Measurements from ENCODE around the gene CNTNAP2. TPM values are rescaled to one million over a fixed set of nuclear protein-coding genes. Genes with fewer than 3 reads are reported as not detected.

CNTNAP2 gene
- total RNA-seq, 8 experiments from 2014 or later: 0.05 to 27.0 (median 15.0) TPM

DNA sequence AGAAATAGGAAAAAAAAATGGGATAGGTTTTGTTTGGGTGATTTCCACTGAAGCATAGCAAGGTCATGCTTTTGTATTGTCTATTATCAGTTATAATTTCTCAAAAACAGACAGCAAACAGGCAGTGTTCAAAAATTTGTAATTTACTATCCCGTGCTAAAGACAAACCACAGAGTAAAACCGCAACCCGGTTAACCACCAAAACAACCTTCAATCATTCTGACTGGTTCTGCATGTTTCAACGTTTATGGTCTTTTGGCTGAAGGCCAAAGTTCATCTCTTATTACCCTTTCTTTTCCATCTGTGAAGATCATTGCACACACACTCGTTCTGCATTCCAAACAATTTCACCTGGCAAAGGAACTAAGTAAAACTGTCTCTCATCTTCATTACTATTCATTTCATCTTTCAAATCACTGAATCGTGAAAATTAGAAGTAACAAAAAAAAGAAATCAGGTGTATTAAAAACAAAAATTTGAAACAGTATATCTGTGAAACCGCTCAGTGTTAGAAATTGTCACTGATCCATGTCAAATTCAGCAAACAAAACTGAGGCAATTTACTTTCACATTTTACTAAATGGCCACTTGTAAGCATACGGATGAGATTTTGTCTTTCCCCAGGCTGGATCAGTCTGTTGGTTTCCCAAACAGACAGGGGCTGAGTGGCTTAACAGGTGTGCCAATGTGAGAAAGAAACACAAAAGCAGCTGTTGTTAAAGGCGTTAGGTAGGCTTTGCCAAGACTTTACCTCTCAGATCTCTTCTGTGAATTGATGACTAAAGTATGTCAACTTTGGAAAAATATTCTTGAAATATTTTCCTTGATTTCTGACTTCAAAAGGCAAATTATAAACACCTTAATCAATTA is 539.6 kb downstream of the CNTNAP2 start:
- WGBS, 10 experiments: 7 to 73% (median 40%) methylated on average over 2 to 9 of the region's 9 CpGs
- Histone ChIP-seq H3K4me3 (no peak overlapping the region), H3K27ac (no peak overlapping the region), H3K4me1 (replicated peaks in 1 of 2) (peaks cover 10 to 25% of the 10 kb centered on the region in 2 donors)
- in situ Hi-C loops (cut with MboI; ENCODE audit: low pct_unique_long_range_greater_than_20kb in 2 of 9, low sequenced_read_pairs in 9 of 9, unreplicated experiment in 9 of 9): no loop called here
- no peak for ATAC-seq (replicated peaks in 6 of 8)

DNA sequence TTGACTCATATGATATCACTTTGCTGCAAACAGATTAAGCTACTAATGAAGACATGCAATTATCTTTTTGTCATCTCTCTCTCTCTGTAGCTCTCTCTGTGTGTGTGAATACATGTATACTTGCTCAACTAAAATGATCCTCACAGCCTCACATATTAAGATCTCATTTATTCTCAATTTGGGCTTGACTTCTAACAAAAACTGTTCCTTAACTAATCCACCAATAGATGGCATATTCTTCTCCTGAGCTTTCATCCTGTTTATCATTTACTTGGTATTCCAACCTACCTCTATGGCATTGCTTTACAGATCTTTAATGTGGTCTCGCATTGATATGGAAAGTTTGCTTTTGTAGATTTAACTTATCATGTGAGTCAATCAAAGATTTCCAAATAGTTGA is 540.4 kb downstream of the CNTNAP2 start:
- no peak overlapping the region for H3K4me3 ChIP-seq
- 0 to 100% (median 80%) methylated on average over 1 of the region's 1 CpG; no CpG with 5 or more reads in 1 of the 10 experiments for WGBS, 10 experiments
- H3K27ac ChIP-seq: no peak overlapping the region
- H3K4me1 ChIP-seq (replicated peaks in 1 of 2): peaks cover 10 to 25% of the 10 kb centered on the region in 2 donors
- no peak for ATAC-seq (replicated peaks in 6 of 8)
- in situ Hi-C loops (cut with MboI; ENCODE audit: low pct_unique_long_range_greater_than_20kb in 2 of 9, low sequenced_read_pairs in 9 of 9, unreplicated experiment in 9 of 9): no loop called here

DNA sequence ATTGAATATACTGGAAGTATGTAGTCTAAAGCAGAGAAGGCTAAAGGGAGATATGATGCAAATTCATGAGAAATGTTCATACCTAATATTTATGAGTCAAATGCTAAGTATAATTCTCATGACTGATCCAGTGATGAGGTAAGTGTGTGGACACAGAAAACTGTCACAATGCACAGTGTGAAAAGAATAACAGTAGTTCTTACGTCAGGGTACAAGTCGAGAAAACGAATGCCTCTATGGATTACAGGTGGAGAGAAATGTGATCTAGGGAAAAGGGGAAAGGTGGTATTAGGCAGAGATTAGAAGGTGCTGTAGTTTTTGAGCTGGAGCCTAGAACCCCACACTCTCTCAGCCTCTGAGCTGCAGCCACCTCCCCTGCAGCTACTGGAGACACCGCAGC is 542.0 kb downstream of the CNTNAP2 start:
- peak in 2 of 8 experiments; percentile 64 to 70 for ATAC-seq (replicated peaks in 6 of 8)
- 0 to 100% (median 40%) methylated on average over 1 to 4 of the region's 4 CpGs; no CpG with 5 or more reads in 1 of the 10 experiments for WGBS, 10 experiments
- in situ Hi-C loops (cut with MboI; ENCODE audit: low pct_unique_long_range_greater_than_20kb in 2 of 9, low sequenced_read_pairs in 9 of 9, unreplicated experiment in 9 of 9): no loop called here
- H3K4me3 ChIP-seq: no peak overlapping the region
- H3K4me1 ChIP-seq (replicated peaks in 1 of 2): peaks cover 4 to 19% of the 10 kb centered on the region in 2 donors
- no peak overlapping the region for H3K27ac ChIP-seq

DNA sequence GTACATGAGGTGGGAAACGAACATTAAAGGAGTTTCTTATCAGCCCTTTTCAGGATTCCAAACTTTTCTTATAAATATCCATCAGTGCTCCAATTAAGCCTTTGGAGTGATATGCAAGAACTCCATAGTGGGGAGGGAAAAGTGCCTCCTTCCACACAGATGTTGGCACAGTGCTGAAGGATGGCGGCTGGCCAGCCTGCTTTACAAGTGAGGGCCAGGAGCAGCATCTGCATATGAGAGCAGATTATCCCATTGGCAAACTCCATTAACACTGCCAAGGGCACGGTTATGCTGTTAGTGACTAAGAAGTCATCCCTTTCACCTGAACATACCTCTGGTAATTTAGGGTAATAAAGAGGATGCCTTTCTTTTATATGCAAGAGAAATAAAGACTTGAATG is 543.1 kb downstream of the CNTNAP2 start:
- WGBS, 10 experiments: 0 to 86% (median 65%) methylated on average over 1 to 3 of the region's 3 CpGs; no CpG with 5 or more reads in 2 of the 10 experiments
- Histone ChIP-seq H3K27ac (no peak overlapping the region), H3K4me3 (no peak overlapping the region), H3K4me1 (replicated peaks in 1 of 2) (peaks cover 0 to 12% of the 10 kb centered on the region in 2 donors)
- ATAC-seq (replicated peaks in 6 of 8): no peak
- in situ Hi-C loops (cut with MboI; ENCODE audit: low pct_unique_long_range_greater_than_20kb in 2 of 9, low sequenced_read_pairs in 9 of 9, unreplicated experiment in 9 of 9): no loop called here

DNA sequence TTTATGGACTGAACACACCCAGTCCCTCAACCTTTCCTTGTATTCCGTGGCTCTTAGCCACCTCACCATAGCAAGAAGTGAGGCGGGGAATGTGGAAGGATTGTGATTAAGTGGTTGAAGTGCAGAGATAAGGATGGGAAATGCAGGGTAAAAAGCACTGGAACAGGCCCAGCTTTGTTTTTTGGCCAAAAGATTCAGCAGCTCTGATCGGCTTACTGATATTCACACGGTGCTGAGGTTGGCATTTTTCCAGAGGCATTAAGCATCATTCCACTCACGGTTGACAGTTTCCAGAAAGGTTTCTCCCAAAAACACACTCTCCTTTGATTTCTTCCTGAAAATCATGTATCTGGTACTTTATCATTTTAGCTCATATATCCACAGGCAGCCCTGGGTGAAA is 544.2 kb downstream of the CNTNAP2 start:
- Histone ChIP-seq H3K4me3 (no peak overlapping the region), H3K27ac (no peak overlapping the region), H3K4me1 (replicated peaks in 1 of 2) (peaks cover 0 to 5% of the 10 kb centered on the region in 2 donors)
- in situ Hi-C loops (cut with MboI; ENCODE audit: low pct_unique_long_range_greater_than_20kb in 2 of 9, low sequenced_read_pairs in 9 of 9, unreplicated experiment in 9 of 9): no loop called here
- no peak for ATAC-seq (replicated peaks in 6 of 8)
- 26 to 100% (median 79%) methylated on average over 1 to 5 of the region's 5 CpGs for WGBS, 10 experiments

DNA sequence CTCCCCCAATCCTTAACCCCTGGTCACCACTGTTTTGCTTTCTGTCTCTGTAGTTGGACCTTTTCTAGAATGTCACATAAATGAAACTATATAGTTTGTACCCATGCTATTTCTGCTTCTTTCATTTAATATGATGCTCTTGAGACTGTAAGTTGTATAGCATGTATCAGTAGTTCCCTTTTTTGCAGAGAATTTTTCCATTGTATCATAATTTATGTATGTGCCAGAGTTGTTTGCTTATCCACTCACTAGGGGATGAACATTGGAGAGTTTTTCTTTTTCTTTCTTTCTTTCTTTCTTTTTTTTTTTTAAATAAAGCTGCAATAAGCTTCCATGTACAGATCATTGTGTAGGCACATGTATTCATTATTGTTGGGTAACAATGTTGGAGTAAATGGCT is 544.8 kb downstream of the CNTNAP2 start:
- Histone ChIP-seq H3K27ac (no peak overlapping the region), H3K4me3 (no peak overlapping the region), H3K4me1 (replicated peaks in 1 of 2) (no peaks in the 10 kb centered on the region)
- in situ Hi-C loops (cut with MboI; ENCODE audit: low pct_unique_long_range_greater_than_20kb in 2 of 9, low sequenced_read_pairs in 9 of 9, unreplicated experiment in 9 of 9): no loop called here
- ATAC-seq (replicated peaks in 6 of 8): no peak

DNA sequence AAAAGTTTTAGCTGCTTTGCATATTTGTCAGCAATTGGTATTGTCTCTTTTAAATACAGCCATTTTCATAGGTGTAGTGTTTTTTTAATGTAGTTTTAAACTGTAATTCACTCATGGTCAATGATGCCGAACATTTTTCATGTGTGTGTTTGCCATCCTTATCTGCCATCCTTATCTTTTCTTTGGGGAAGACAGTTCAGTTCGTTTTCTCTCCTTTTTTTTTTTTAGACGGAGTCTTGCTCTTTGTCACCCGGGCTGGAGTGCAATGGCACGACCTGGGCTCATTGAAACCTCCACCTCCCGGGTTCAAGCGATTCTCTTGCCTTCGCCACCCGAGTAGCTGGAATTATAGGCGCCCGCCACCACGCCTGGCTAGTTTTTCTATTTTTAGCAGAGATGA is 545.3 kb downstream of the CNTNAP2 start:
- WGBS, 10 experiments: 19 to 100% (median 73%) methylated on average over 1 to 12 of the region's 12 CpGs
- Histone ChIP-seq H3K27ac (no peak overlapping the region), H3K4me1 (replicated peaks in 1 of 2) (no peaks in the 10 kb centered on the region), H3K4me3 (no peak overlapping the region)
- ATAC-seq (replicated peaks in 6 of 8): no peak
- in situ Hi-C loops (cut with MboI; ENCODE audit: low pct_unique_long_range_greater_than_20kb in 2 of 9, low sequenced_read_pairs in 9 of 9, unreplicated experiment in 9 of 9): no loop called here

DNA sequence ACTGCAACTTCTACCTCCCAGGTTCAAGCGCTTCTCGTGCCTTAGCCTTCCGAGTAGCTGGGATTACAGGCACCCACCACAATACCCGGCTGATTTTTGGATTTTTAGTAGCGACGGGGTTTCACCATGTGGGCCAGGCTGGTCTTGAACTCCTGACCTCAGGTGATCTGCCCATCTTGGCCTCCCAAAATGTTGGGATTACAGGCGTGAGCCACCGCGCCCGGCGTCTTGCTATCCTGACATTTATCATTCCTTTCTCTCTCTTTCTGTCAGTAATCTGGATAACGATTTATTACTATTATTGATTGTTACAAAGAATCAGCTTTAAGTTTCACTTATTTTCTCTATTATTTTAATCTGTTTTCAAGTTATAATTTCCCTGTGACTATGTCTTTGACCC is 548.4 kb downstream of the CNTNAP2 start:
- no peak for ATAC-seq (replicated peaks in 6 of 8)
- H3K4me1 ChIP-seq (replicated peaks in 1 of 2): no peaks in the 10 kb centered on the region
- no peak overlapping the region for H3K4me3 ChIP-seq
- in situ Hi-C loops (cut with MboI; ENCODE audit: low pct_unique_long_range_greater_than_20kb in 2 of 9, low sequenced_read_pairs in 9 of 9, unreplicated experiment in 9 of 9): no loop called here
- 23 to 100% (median 89%) methylated on average over 1 to 12 of the region's 12 CpGs; no CpG with 5 or more reads in 1 of the 10 experiments for WGBS, 10 experiments
- no peak overlapping the region for H3K27ac ChIP-seq

DNA sequence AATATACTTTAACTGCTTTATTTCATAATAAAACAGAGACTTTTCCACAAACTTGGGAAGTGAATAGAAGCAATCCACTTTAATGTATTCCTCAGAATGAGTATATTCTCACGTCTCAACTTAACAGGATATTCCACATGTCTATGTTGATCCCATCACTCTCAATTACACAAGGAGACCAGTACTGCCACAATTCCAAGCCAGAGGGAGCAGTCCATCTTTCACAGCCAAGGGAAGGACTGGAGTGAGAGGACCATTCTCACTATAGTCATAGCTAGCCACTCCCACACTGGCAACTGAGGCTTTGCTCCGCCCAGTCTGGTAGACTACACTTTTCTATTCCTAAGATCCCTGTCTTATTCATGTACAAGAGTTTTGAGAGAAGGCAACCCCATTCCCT is 553.9 kb downstream of the CNTNAP2 start:
- no peaks in the 10 kb centered on the region for H3K4me1 ChIP-seq (replicated peaks in 1 of 2)
- H3K4me3 ChIP-seq: no peak overlapping the region
- ATAC-seq (replicated peaks in 6 of 8): no peak
- in situ Hi-C loops (cut with MboI; ENCODE audit: low pct_unique_long_range_greater_than_20kb in 2 of 9, low sequenced_read_pairs in 9 of 9, unreplicated experiment in 9 of 9): no loop called here
- WGBS, 10 experiments: 0 to 100% (median 75%) methylated on average over 1 to 2 of the region's 2 CpGs; no CpG with 5 or more reads in 5 of the 10 experiments
- no peak overlapping the region for H3K27ac ChIP-seq

DNA sequence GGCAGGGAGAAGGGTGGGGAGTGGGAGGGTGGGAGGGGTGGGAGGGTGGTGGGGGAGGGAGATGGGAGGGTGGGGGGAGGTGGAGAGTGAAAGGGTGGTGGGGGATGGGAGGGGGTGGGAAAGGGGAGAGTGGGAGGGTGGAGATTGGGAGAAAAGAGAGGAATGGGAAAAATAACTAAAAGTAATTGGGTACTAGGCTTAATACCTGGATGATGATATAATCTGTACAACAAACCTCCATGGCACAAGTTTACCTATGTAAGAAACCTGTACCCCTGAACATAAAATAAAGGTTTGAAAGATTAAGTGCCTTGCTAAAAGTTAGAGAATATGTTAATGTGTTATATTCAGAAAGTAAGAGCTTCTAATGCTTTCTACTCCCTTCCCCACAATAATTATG is 564.9 kb downstream of the CNTNAP2 start:
- in situ Hi-C loops (cut with MboI; ENCODE audit: low pct_unique_long_range_greater_than_20kb in 2 of 9, low sequenced_read_pairs in 9 of 9, unreplicated experiment in 9 of 9): no loop called here
- ATAC-seq (replicated peaks in 6 of 8): no peak
- Histone ChIP-seq H3K4me1 (replicated peaks in 1 of 2) (peaks cover 0 to 7% of the 10 kb centered on the region in 2 donors), H3K4me3 (no peak overlapping the region), H3K27ac (no peak overlapping the region)

DNA sequence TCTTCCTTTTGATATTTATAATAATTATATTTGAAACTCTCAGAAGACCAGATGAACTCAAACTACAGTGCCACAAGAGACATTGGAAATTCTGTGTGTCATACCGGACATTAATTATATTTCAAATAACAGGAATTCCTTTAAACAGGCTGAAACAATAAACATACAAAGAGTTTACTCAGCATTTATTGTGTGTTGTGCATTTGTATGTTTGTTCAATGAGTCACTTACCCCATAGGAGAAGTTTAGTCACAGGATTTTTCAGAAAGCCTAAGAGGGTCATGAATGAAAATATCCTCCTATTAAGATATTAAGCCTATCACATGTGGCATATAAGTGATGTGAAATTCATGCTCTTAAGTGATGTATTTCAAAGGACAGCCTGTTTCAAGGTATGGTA is 566.8 kb downstream of the CNTNAP2 start:
- in situ Hi-C loops (cut with MboI; ENCODE audit: low pct_unique_long_range_greater_than_20kb in 2 of 9, low sequenced_read_pairs in 9 of 9, unreplicated experiment in 9 of 9): no loop called here
- WGBS, 10 experiments: 13 to 100% (median 80%) methylated on average over 1 of the region's 1 CpG; no CpG with 5 or more reads in 3 of the 10 experiments
- Histone ChIP-seq H3K27ac (no peak overlapping the region), H3K4me3 (no peak overlapping the region), H3K4me1 (replicated peaks in 1 of 2) (peaks cover 0 to 16% of the 10 kb centered on the region in 2 donors)
- no peak for ATAC-seq (replicated peaks in 6 of 8)

DNA sequence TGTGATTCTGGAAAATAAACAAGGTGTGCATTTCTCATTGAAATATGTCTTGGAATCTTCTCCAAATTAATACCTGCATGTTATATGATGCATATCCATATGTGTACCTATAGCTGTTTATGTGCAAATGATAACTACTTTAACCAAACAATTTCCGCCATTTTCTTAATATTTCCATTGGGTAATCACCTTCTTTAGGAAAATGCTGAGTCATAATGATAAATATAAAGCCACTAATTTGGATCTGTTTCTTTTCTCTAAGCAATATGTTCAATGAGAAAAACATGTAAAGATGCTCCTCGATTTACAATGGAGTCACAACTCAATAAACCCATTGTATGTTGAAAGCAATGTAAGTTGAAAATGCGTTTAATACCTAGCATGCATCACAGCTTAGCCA is 574.4 kb downstream of the CNTNAP2 start:
- in situ Hi-C loops (cut with MboI; ENCODE audit: low pct_unique_long_range_greater_than_20kb in 2 of 9, low sequenced_read_pairs in 9 of 9, unreplicated experiment in 9 of 9): no loop called here
- 0 to 100% (median 86%) methylated on average over 1 to 3 of the region's 3 CpGs; no CpG with 5 or more reads in 1 of the 10 experiments for WGBS, 10 experiments
- peaks cover 0 to 18% of the 10 kb centered on the region in 2 donors for H3K4me1 ChIP-seq (replicated peaks in 1 of 2)

DNA sequence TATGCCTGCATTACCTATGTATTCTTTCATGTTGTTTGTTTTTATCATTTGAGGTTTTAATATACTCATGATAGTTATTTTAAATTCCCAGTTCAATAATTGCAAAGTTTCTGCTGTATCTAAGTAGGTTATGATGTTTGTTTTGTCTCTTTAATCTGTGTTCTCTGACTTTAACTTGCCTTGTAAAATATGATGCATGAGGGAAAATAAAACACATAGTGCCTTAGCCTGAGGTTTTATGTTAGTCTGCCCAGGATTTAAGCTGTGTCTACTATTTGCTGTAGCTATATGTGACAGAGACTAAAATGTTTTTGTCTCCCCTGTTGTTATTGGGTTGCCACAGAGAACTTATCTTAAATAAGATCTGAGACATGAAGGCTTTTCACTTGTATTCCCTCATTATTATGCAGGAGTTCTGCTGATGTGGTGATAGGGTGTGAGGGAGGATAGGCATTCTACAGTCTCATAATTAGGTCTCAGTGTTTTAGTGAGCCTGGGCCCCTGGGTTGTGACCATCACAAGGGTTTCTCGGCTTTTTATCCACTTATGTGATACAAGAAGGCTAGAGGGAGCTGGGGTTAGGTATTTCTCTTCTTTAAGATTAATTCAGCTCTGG is 582.5 kb downstream of the CNTNAP2 start:
- Histone ChIP-seq H3K4me1 (replicated peaks in 1 of 2) (peaks cover 0 to 7% of the 10 kb centered on the region in 2 donors), H3K27ac (no peak overlapping the region), H3K4me3 (no peak overlapping the region)
- in situ Hi-C loops (cut with MboI; ENCODE audit: low pct_unique_long_range_greater_than_20kb in 2 of 9, low sequenced_read_pairs in 9 of 9, unreplicated experiment in 9 of 9): no loop called here
- 0 to 100% (median 19%) methylated on average over 1 of the region's 1 CpG; no CpG with 5 or more reads in 6 of the 10 experiments for WGBS, 10 experiments
- ATAC-seq (replicated peaks in 6 of 8): no peak

More for the DNA sequence above, 574.4 kb downstream of the CNTNAP2 start:
- Histone ChIP-seq H3K27ac (no peak overlapping the region), H3K4me3 (no peak overlapping the region)
- no peak for ATAC-seq (replicated peaks in 6 of 8)
